H9 (cell line): ENCODE results near the gene TMEM220. TPM values are rescaled to one million over a fixed set of nuclear protein-coding genes. Genes with fewer than 3 reads are reported as not detected.

Experiments
- DNase-seq: peaks from one replicate; pipeline ENCODE4 v3.0.0-alpha.2; 2017
- H2AFZ ChIP-seq: one replicate; pipeline ENCODE4 v1.6.1; 2013; ENCODE audit warnings: mild to moderate bottlenecking, low read length, control low read depth, moderate library complexity
- H2AK5ac ChIP-seq: 2 replicates; pipeline ENCODE4 v1.6.1; 2013; ENCODE audit warnings: low read length, control low read depth, mixed read lengths; ENCODE audit not compliant: insufficient read length
- H2BK120ac ChIP-seq: one replicate; pipeline ENCODE4 v1.6.1; 2013; ENCODE audit warnings: low read depth, mild to moderate bottlenecking, low read length, control low read depth, inconsistent platforms; ENCODE audit not compliant: poor library complexity, severe bottlenecking
- H2BK12ac ChIP-seq: 2 replicates; pipeline ENCODE4 v1.6.1; 2013; ENCODE audit warnings: low read length, control low read depth, mixed read lengths, low read depth; ENCODE audit not compliant: insufficient read length
- H2BK15ac ChIP-seq: 2 replicates; pipeline ENCODE4 v1.6.1; 2013; ENCODE audit warnings: low read depth, low read length, control low read depth
- H2BK20ac ChIP-seq: one replicate; pipeline ENCODE4 v1.6.1; 2013; ENCODE audit warnings: low read depth, mild to moderate bottlenecking, low read length, control low read depth, inconsistent platforms; ENCODE audit not compliant: poor library complexity, severe bottlenecking
- H2BK5ac ChIP-seq: 2 replicates; pipeline ENCODE4 v1.6.1; 2013; ENCODE audit warnings: low read length, control low read depth, mixed read lengths; ENCODE audit not compliant: insufficient read length
- H3K14ac ChIP-seq: 2 replicates; pipeline ENCODE4 v1.6.1; 2013; ENCODE audit warnings: low read length, control low read depth; ENCODE audit not compliant: insufficient read depth
- H3K18ac ChIP-seq: 2 replicates; pipeline ENCODE4 v1.6.1; 2013; ENCODE audit warnings: low read depth, mild to moderate bottlenecking, mixed read lengths, low read length, control low read depth; ENCODE audit not compliant: insufficient read length
- H3K23ac ChIP-seq: 2 replicates; pipeline ENCODE4 v1.6.1; 2013; ENCODE audit warnings: low read length, control low read depth, mixed read lengths, low read depth; ENCODE audit not compliant: insufficient read length
- H3K23me2 ChIP-seq: 2 replicates; pipeline ENCODE4 v1.6.1; 2013; ENCODE audit warnings: low read depth, mild to moderate bottlenecking, mixed read lengths, low read length, control low read depth; ENCODE audit not compliant: insufficient read length, poor library complexity, severe bottlenecking
- H3K27ac ChIP-seq: 2 replicates; pipeline ENCODE4 v1.5.1; 2013; ENCODE audit warnings: low read length, control low read depth, mixed read lengths, low read depth; ENCODE audit not compliant: insufficient read length
- H3K27me3 ChIP-seq: 2 replicates; pipeline ENCODE4 v1.6.1; 2013; ENCODE audit warnings: low read length, control low read depth, inconsistent platforms; ENCODE audit not compliant: insufficient read depth
- H3K4ac ChIP-seq: 2 replicates; pipeline ENCODE4 v1.6.1; 2013; ENCODE audit warnings: low read depth, mild to moderate bottlenecking, control low read depth, inconsistent platforms, low read length, moderate library complexity
- H3K4me1 ChIP-seq: 2 replicates; pipeline ENCODE4 v1.6.1; 2013; ENCODE audit warnings: low read length, control low read depth, inconsistent platforms; ENCODE audit not compliant: insufficient read depth
- H3K4me2 ChIP-seq: 2 replicates; pipeline ENCODE4 v1.6.1; 2013; ENCODE audit warnings: low read length, control low read depth, mixed read lengths; ENCODE audit not compliant: insufficient read length, insufficient read depth
- H3K56ac ChIP-seq: 2 replicates; pipeline ENCODE4 v1.6.1; 2013; ENCODE audit warnings: low read depth, mild to moderate bottlenecking, mixed read lengths, low read length, control low read depth; ENCODE audit not compliant: insufficient read length
- H3K79me1 ChIP-seq: 2 replicates; pipeline ENCODE4 v1.6.1; 2013; ENCODE audit warnings: low read depth, mild to moderate bottlenecking, moderate library complexity, low read length, control low read depth, inconsistent platforms; ENCODE audit not compliant: insufficient read depth, poor library complexity, severe bottlenecking
- H3K79me2 ChIP-seq: 2 replicates; pipeline ENCODE4 v1.6.1; 2013; ENCODE audit warnings: low read length, control low read depth, inconsistent platforms; ENCODE audit not compliant: insufficient read depth
- H3K9ac ChIP-seq: 2 replicates; pipeline ENCODE4 v1.6.1; 2013; ENCODE audit warnings: low read length, control low read depth, mixed read lengths; ENCODE audit not compliant: insufficient read length; ENCODE audit errors: extremely low read depth
- H3K9me3 ChIP-seq: one replicate; pipeline ENCODE4 v1.6.1; 2013; ENCODE audit warnings: low read depth, low read length, inconsistent platforms; ENCODE audit not compliant: control insufficient read depth
- H3T11ph ChIP-seq: one replicate; pipeline ENCODE4 v1.6.1; 2013; ENCODE audit warnings: mild to moderate bottlenecking, low read length, control low read depth, inconsistent platforms
- H4K20me1 ChIP-seq: one replicate; pipeline ENCODE4 v1.6.1; 2013; ENCODE audit not compliant: control insufficient read depth, insufficient read length, insufficient read depth
- H4K5ac ChIP-seq: 2 replicates; pipeline ENCODE4 v1.6.1; 2013; ENCODE audit warnings: low read depth, mild to moderate bottlenecking, mixed read lengths, low read length, control low read depth; ENCODE audit not compliant: insufficient read length
- H4K8ac ChIP-seq: replicated peaks from 2 replicates; pipeline ENCODE4 v1.6.1; 2013; ENCODE audit warnings: low read length, control low read depth, mixed read lengths, low read depth; ENCODE audit not compliant: insufficient read length
- H4K91ac ChIP-seq: 2 replicates; pipeline ENCODE4 v1.6.1; 2013; ENCODE audit warnings: low read depth, mild to moderate bottlenecking, moderate library complexity, mixed read lengths, low read length, control low read depth; ENCODE audit not compliant: insufficient read length
- H3K27ac Mint-ChIP-seq, 3 experiments: 2 replicates in 2 of 3; 3 replicates in 1 of 3; pipeline ENCODE4 v1.8.0; 2020 to 2021; ENCODE audit warnings: mixed read lengths in 3 of 3, mild to moderate bottlenecking in 1 of 3, moderate library complexity in 1 of 3
- H3K27me3 Mint-ChIP-seq: 2 replicates; pipeline ENCODE4 v1.8.0; 2021; ENCODE audit warnings: low read depth, mild to moderate bottlenecking, moderate library complexity, mixed read lengths
- H3K36me3 Mint-ChIP-seq, 3 experiments: 2 replicates in 2 of 3; 3 replicates in 1 of 3; pipeline ENCODE4 v1.8.0; 2020 to 2021; ENCODE audit warnings: low read depth in 3 of 3, mixed read lengths in 3 of 3; ENCODE audit not compliant: insufficient read depth in 1 of 3
- H3K4me1 Mint-ChIP-seq, 2 experiments: 2 replicates each; pipeline ENCODE4 v1.8.0; 2020; ENCODE audit warnings: mixed read lengths in 2 of 2
- H3K4me3 Mint-ChIP-seq, 2 experiments: 2 replicates in 1 of 2; 3 replicates in 1 of 2; pipeline ENCODE4 v1.8.0; 2020 to 2021; ENCODE audit warnings: mild to moderate bottlenecking in 2 of 2, mixed read lengths in 2 of 2, moderate library complexity in 1 of 2
- H3K9me3 Mint-ChIP-seq, 2 experiments: 2 replicates in 1 of 2; 3 replicates in 1 of 2; pipeline ENCODE4 v1.8.0; 2020; ENCODE audit warnings: mild to moderate bottlenecking in 2 of 2, mixed read lengths in 2 of 2, moderate library complexity in 1 of 2
- CTCF ChIP-seq: fragments of 200-600 bp; sonication (generic); conservative IDR thresholded peaks from 3 replicates; pipeline ENCODE4 v1.8.0; 2021; ENCODE audit warnings: antibody characterized with exemption, mild to moderate bottlenecking
- WGBS: extraction: QIAGEN DNeasy Blood & Tissue Kit; methylation state at CpG from one replicate; pipeline ENCODE4 v1.1.7; 2013; ENCODE audit warnings: missing lambda C conversion rate, low lambda C conversion rate, mixed read lengths; ENCODE audit not compliant: insufficient read length; ENCODE audit errors: extremely low coverage; 5-methylcytosine and 5-hydroxymethylcytosine counted together
- total RNA-seq: library from RNA; stranded (reverse); gene quantifications from 2 replicates; pipeline ENCODE4 v1.2.1, GENCODE V29; 2021

The TMEM220 gene
- total RNA-seq, 1 experiment from 2014 or later = 6.1 TPM

- Mint-ChIP-seq H3K27ac (no peak overlapping the region), H3K36me3 (peaks cover 4 to 17% (median 11%) of the 10 kb centered on the region in 3 experiments), H3K27me3 (no peaks in the 10 kb centered on the region), H3K9me3 (peaks cover 12 to 13% of the 10 kb centered on the region in 2 experiments), H3K4me3 (no peak overlapping the region), H3K4me1 (peaks cover 10 to 20% of the 10 kb centered on the region in 2 experiments)
- Histone ChIP-seq H2BK12ac (no peak overlapping the region), H2AK5ac (no peak overlapping the region), H3K4ac (no peak overlapping the region), H4K5ac (no peak overlapping the region), H2BK120ac (no peak overlapping the region), H3K56ac (no peak overlapping the region), H3K23me2 (no peaks in the 10 kb centered on the region), H3K23ac (no peak overlapping the region), H4K20me1 (no peaks in the 10 kb centered on the region), H2BK15ac (no peak overlapping the region), H4K8ac (no peak overlapping the region), H3K4me2 (no peak overlapping the region), H3K79me1 (no peaks in the 10 kb centered on the region), H3T11ph (no peak overlapping the region), H3K9ac (no peak overlapping the region), H4K91ac (no peak overlapping the region), H2BK20ac (no peak overlapping the region), H3K9me3 (no peaks in the 10 kb centered on the region), H3K27ac (no peak overlapping the region), H3K4me1 (no peaks in the 10 kb centered on the region; the same call in 1 of the 2 replicates), H3K18ac (no peak overlapping the region), H2AFZ (no peak overlapping the region), H3K14ac (no peak overlapping the region), H3K79me2 (no peaks in the 10 kb centered on the region), H2BK5ac (no peak overlapping the region), H3K27me3 (no peaks in the 10 kb centered on the region)
- DNase-seq = no peak
- no CpG with 5 or more reads among the region's 2 CpGs for WGBS
- TF ChIP-seq CTCF = no peak
Measured at GRCh38 chr17:10779609-10780008, 49.8 kb upstream of the TMEM220 start.
